IMR-90 (cell line): Measurements from ENCODE around the gene PDZRN3. TPM values are rescaled to one million over a fixed set of nuclear protein-coding genes. Genes with fewer than 3 reads are reported as not detected.
A peak's percentile ranks its signal among the peaks of the same experiment; 100 is the strongest.

Experiments
- ATAC-seq: fragments of 200-7000 bp; cut with Tn5 transposase; 2 replicates; pipeline ENCODE4 v1.9.1; 2020; ENCODE audit warnings: low read depth, mild to moderate bottlenecking, moderate library complexity
- BruUV-seq: library from RNA; stranded (reverse); fragments of 400-500 nt; replicated peaks from 2 replicates; lab custom pipeline; 2021; lab: Mats Ljungman, UMichigan
- CTCF ChIA-PET: fragments of 300-600 bp; formaldehyde crosslinking; extraction: SDS; loops from one replicate; lab custom pipeline; 2021; ENCODE audit warnings: antibody characterized with exemption; lab: Yijun Ruan, JAX
- POLR2A ChIA-PET: fragments of 300-600 bp; sonication (Branson Sonifier 250); formaldehyde crosslinking; loops from one replicate; lab custom pipeline; 2022; ENCODE audit warnings: antibody characterized with exemption; ENCODE audit not compliant: unreplicated experiment; lab: Charles Lee
- DNase-seq: peaks from one replicate; pipeline ENCODE4 v3.0.0; 2013
- H2AFZ ChIP-seq: replicated peaks from 2 replicates; pipeline ENCODE3; 2013; ENCODE audit warnings: low read length, mild to moderate bottlenecking; ENCODE audit not compliant: poor library complexity
- H2AK5ac ChIP-seq: 2 replicates; pipeline ENCODE4 v1.6.1; 2013; ENCODE audit warnings: low read depth, low read length, inconsistent platforms
- H2AK9ac ChIP-seq: replicated peaks from 2 replicates; pipeline ENCODE3; 2013; ENCODE audit warnings: mild to moderate bottlenecking, low read depth, low read length, moderate library complexity; ENCODE audit not compliant: poor library complexity
- H2BK120ac ChIP-seq: 2 replicates; pipeline ENCODE4 v1.6.1; 2013; ENCODE audit warnings: low read depth, low read length, inconsistent platforms
- H2BK15ac ChIP-seq: 3 replicates; pipeline ENCODE4 v1.6.1; 2013; ENCODE audit warnings: low read depth, low read length, inconsistent platforms
- H2BK20ac ChIP-seq: 2 replicates; pipeline ENCODE4 v1.6.1; 2013; ENCODE audit warnings: low read depth, mild to moderate bottlenecking, inconsistent platforms, low read length, moderate library complexity
- H2BK5ac ChIP-seq: 2 replicates; pipeline ENCODE4 v1.6.1; 2013; ENCODE audit warnings: mild to moderate bottlenecking, low read depth, low read length, inconsistent platforms; ENCODE audit not compliant: poor library complexity, severe bottlenecking
- H3K14ac ChIP-seq: replicated peaks from 2 replicates; pipeline ENCODE4 v1.6.1; 2013; ENCODE audit warnings: low read depth, low read length, inconsistent platforms
- H3K18ac ChIP-seq: 2 replicates; pipeline ENCODE4 v1.6.1; 2013; ENCODE audit warnings: low read depth, low read length, control low read depth
- H3K23ac ChIP-seq: 2 replicates; pipeline ENCODE4 v1.6.1; 2013; ENCODE audit warnings: low read depth, low read length, inconsistent platforms
- H3K27ac ChIP-seq: 2 replicates; pipeline ENCODE4 v1.5.1; 2013; ENCODE audit warnings: mild to moderate bottlenecking, control low read depth, low read length; ENCODE audit not compliant: insufficient read depth
- H3K27me3 ChIP-seq: 2 replicates; pipeline ENCODE4 v1.6.1; 2013; ENCODE audit warnings: low read length; ENCODE audit not compliant: control insufficient read depth, insufficient read depth
- H3K36me3 ChIP-seq: 2 replicates; pipeline ENCODE4 v1.6.1; 2013; ENCODE audit warnings: low read length, mixed read lengths; ENCODE audit not compliant: control insufficient read depth, insufficient read depth
- H3K4ac ChIP-seq: 2 replicates; pipeline ENCODE4 v1.6.1; 2013; ENCODE audit warnings: low read depth, low read length, inconsistent platforms
- H3K4me1 ChIP-seq: 2 replicates; pipeline ENCODE4 v1.6.1; 2013; ENCODE audit warnings: low read length, mixed read lengths; ENCODE audit not compliant: control insufficient read depth, insufficient read depth
- H3K4me2 ChIP-seq: 2 replicates; pipeline ENCODE4 v1.6.1; 2013; ENCODE audit warnings: low read depth, mild to moderate bottlenecking, control low read depth, low read length, moderate library complexity
- H3K4me3 ChIP-seq: 2 replicates; pipeline ENCODE4 v1.5.1; 2013; ENCODE audit warnings: low read depth, mild to moderate bottlenecking, control low read depth, low read length, moderate library complexity; ENCODE audit not compliant: insufficient read depth
- H3K56ac ChIP-seq: 2 replicates; pipeline ENCODE4 v1.6.1; 2013; ENCODE audit warnings: low read length, inconsistent platforms; ENCODE audit not compliant: insufficient read depth; ENCODE audit errors: extremely low read depth
- H3K79me1 ChIP-seq, 2 experiments: 2 replicates each; pipeline ENCODE4 v1.6.1; 2013; ENCODE audit warnings: low read length in 2 of 2, inconsistent platforms in 1 of 2, low read depth in 1 of 2
- H3K9ac ChIP-seq: 2 replicates; pipeline ENCODE4 v1.6.1; 2013; ENCODE audit warnings: low read depth, low read length, control low read depth
- H3K9me1 ChIP-seq: 2 replicates; pipeline ENCODE4 v1.6.1; 2013; ENCODE audit warnings: low read length, inconsistent platforms; ENCODE audit not compliant: insufficient read depth
- H3K9me3 ChIP-seq: 2 replicates; pipeline ENCODE4 v1.6.1; 2013; ENCODE audit warnings: low read length; ENCODE audit not compliant: control insufficient read depth, insufficient read depth
- H4K20me1 ChIP-seq: 2 replicates; pipeline ENCODE4 v1.6.1; 2013; ENCODE audit warnings: low read length, inconsistent platforms; ENCODE audit not compliant: insufficient read depth
- H4K5ac ChIP-seq: 2 replicates; pipeline ENCODE4 v1.6.1; 2013; ENCODE audit warnings: mild to moderate bottlenecking, low read depth, low read length, control low read depth
- H4K8ac ChIP-seq, 2 experiments: 2 replicates each; pipeline ENCODE4 v1.6.1; 2013; ENCODE audit warnings: low read depth in 2 of 2, low read length in 2 of 2, control low read depth in 1 of 2, inconsistent platforms in 1 of 2
- H4K91ac ChIP-seq: 2 replicates; pipeline ENCODE4 v1.6.1; 2013; ENCODE audit warnings: low read depth, low read length, inconsistent platforms; ENCODE audit not compliant: insufficient read depth
- CEBPB ChIP-seq: IDR thresholded peaks from 2 replicates; pipeline ENCODE4 v1.6.1; 2012; ENCODE audit warnings: low read depth, low read length, improper control_type of control experiment
- CHD1 ChIP-seq: IDR thresholded peaks from 2 replicates; pipeline ENCODE4 v1.6.1; 2012; ENCODE audit warnings: low read depth, low read length, improper control_type of control experiment
- MXI1 ChIP-seq: IDR thresholded peaks from 2 replicates; pipeline ENCODE4 v1.6.1; 2012; ENCODE audit warnings: low read depth, mild to moderate bottlenecking, low read length, moderate library complexity, borderline replicate concordance
- NFE2L2 ChIP-seq: fragments of 150-350 bp; IDR thresholded peaks from 2 replicates; pipeline ENCODE4 v1.6.1; 2016; ENCODE audit warnings: low read depth, mild to moderate bottlenecking, low read length
- RAD21 ChIP-seq: IDR thresholded peaks from 2 replicates; pipeline ENCODE4 v1.6.1; 2012; ENCODE audit warnings: low read length, improper control_type of control experiment
- RFX5 ChIP-seq: IDR thresholded peaks from 2 replicates; pipeline ENCODE4 v1.8.0; 2012; ENCODE audit warnings: low read depth, mild to moderate bottlenecking, low read length, moderate library complexity
- WGBS, 2 experiments: methylation state at CpG; one replicate each; pipeline versions ENCODE4 v1.1.5 to v1.1.7; 2013; ENCODE audit warnings: missing lambda C conversion rate in 2 of 2; ENCODE audit not compliant: insufficient read length in 1 of 2; ENCODE audit errors: extremely low coverage in 2 of 2; 5-methylcytosine and 5-hydroxymethylcytosine counted together
- dilution Hi-C: fragments of 300-500 bp; cut with HindIII; formaldehyde crosslinking; loops from one replicate; pipeline ENCODE4 v1.14.3; 2018; ENCODE audit warnings: low sequenced_read_pairs; ENCODE audit not compliant: unreplicated experiment
- in situ Hi-C: fragments of 300-500 bp; cut with MboI; formaldehyde crosslinking; loops from 3 replicates; pipeline ENCODE4 v1.14.3; 2019; ENCODE audit warnings: low sequenced_read_pairs, inconsistent platforms, mixed read lengths
- intact Hi-C: fragments of 100-400 bp; cut with micrococcal nuclease; formaldehyde crosslinking; loops from 2 replicates; pipeline ENCODE4 v1.10.0; 2022
- polyA plus RNA-seq, 3 experiments: library from polyadenylated mRNA; depleted of rRNA; stranded (reverse); fragments of >200 nt; gene quantifications; 2 replicates each; pipeline ENCODE4 v1.2.3, GENCODE V29; 2012; ENCODE audit warnings: low replicate concordance in 1 of 3
- total RNA-seq: library from RNA; depleted of rRNA; stranded (reverse); fragments of >200 nt; gene quantifications from 2 replicates; pipeline ENCODE4 v1.2.3, GENCODE V29; 2012

PDZRN3 gene
- total and polyA plus RNA-seq, 2 of the 4 experiments (the other 2 are of a cell fraction) = 9.4 to 17.0 TPM

DNA sequence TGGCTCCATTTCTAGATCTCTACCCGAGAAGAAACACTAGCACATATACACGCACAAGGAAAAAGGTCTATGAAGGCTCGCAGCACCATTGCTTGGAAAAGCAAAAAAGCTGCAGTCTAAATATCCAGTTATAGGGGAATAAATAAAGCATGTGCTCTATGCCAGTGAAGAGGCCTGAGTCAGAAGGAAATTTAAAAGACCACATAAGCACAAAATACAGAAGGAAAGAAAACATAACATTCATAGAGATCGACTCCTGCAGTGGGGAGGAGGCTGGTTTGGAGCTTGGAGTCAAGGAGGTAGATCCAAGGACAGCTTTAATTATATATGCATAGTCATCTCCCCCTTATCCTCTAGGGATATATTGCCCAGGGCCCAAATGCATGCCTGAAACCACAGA lies 114.4 kb downstream of the PDZRN3 start:
- peak overlapping the region; percentile 12 for H3K4ac ChIP-seq
- ATAC-seq (no peak), DNase-seq (no peak)
- peak overlapping the region; percentile 12 for H3K56ac ChIP-seq
- H3K18ac ChIP-seq = peak overlapping the region; percentile 88
- peak overlapping the region; percentile 20; the same call in 1 of the 2 replicates for H3K4me2 ChIP-seq
- peak overlapping the region; percentile 22 for H2BK20ac ChIP-seq
- WGBS, 2 experiments = no CpG with 5 or more reads among the region's 4 CpGs
- no peak overlapping the region for H2AK9ac ChIP-seq
- no peaks in the 10 kb centered on the region for H3K36me3 ChIP-seq
- H3K9me1 ChIP-seq = peaks cover 10% of the 10 kb centered on the region
- no peak overlapping the region for H3K4me3 ChIP-seq
- no peak for TF ChIP-seq CHD1
- TF ChIP-seq RAD21 = no peak
- TF ChIP-seq MXI1 = no peak
- no peak for TF ChIP-seq RFX5
- TF ChIP-seq CEBPB = no peak
- no peak for TF ChIP-seq NFE2L2
- peak overlapping the region; percentile 57 for H4K91ac ChIP-seq
- H3K9me3 ChIP-seq = no peaks in the 10 kb centered on the region
- peak overlapping the region; percentile 20 to 25 for H4K8ac ChIP-seq
- H2BK15ac ChIP-seq = peak overlapping the region; percentile 33; the same call in 1 of the 3 replicates
- peaks cover 5 to 33% of the 10 kb centered on the region in 2 experiments; a peak in 3 of 4 replicates for H3K79me1 ChIP-seq
- H4K5ac ChIP-seq = peak overlapping the region; percentile 69
- H3K14ac ChIP-seq = peak overlapping the region; percentile 8
- peak overlapping the region; percentile 17 for H2BK5ac ChIP-seq
- in situ Hi-C loops (loop anchor here (10.0 to 25.0 kb wide), 2 partner anchors 102 to 274 kb away; partner anchors contain the start of gene PDZRN3), intact Hi-C loops (loop anchor here (5.0 kb wide), 2 partner anchors 37 to 92 kb away; no protein-coding TSS in a partner anchor), dilution Hi-C loops (loop anchor here (25.0 kb wide), 1 partner anchor 102 kb away; the partner anchor contains the start of gene PDZRN3)
- no TSS peak for BruUV-seq
- H3K4me1 ChIP-seq = peaks cover 31% of the 10 kb centered on the region
- no peak overlapping the region for H2AFZ ChIP-seq
- H2BK120ac ChIP-seq = peak overlapping the region; percentile 48
- CTCF ChIA-PET = interaction anchor here (0.6 to 1.5 kb wide), 3 partner anchors 74 to 258 kb away, joined by 3 to 6 read pairs (median 4); no protein-coding TSS in a partner anchor
- peak overlapping the region; percentile 95; the same call in 1 of the 2 replicates for H3K27ac ChIP-seq
- peak overlapping the region; percentile 11 for H2AK5ac ChIP-seq
- H3K23ac ChIP-seq = peak overlapping the region; percentile 66
- H3K27me3 ChIP-seq = no peaks in the 10 kb centered on the region
- no peaks in the 10 kb centered on the region for H4K20me1 ChIP-seq
- POLR2A ChIA-PET = interaction anchor here (0.6 kb wide), 1 partner anchor 132 kb away, joined by 3 read pairs; no protein-coding TSS in a partner anchor
- H3K9ac ChIP-seq = peak overlapping the region; percentile 48; the same call in 1 of the 2 replicates
